H1 (cell line): ENCODE results near the gene NUP210L. TPM values are rescaled to one million over a fixed set of nuclear protein-coding genes. Genes with fewer than 3 reads are reported as not detected.
A peak's percentile ranks its signal among the peaks of the same experiment; 100 is the strongest.

Experiments
- ASH2L ChIP-seq: fragments of 200-600, 300-600 bp; sonication (generic); IDR thresholded peaks from one replicate; pipeline ENCODE4 v1.7.1; 2017; ENCODE audit warnings: low read length
- CBX8 ChIP-seq: fragments of 300-800, 300-1000 bp; sonication (generic); IDR thresholded peaks from 2 replicates; pipeline ENCODE4 v1.7.1; 2016; ENCODE audit warnings: low read depth, low read length, borderline replicate concordance
- CHD1 ChIP-seq: IDR thresholded peaks from 2 replicates; pipeline ENCODE4 v1.6.1; 2012; ENCODE audit warnings: low read depth, low read length, improper control_type of control experiment
- CREB1 ChIP-seq: IDR thresholded peaks from 2 replicates; pipeline ENCODE4 v1.6.1; 2012; ENCODE audit warnings: inconsistent platforms
- EP300 ChIP-seq, 2 experiments: IDR thresholded peaks; 1 replicate in 1 of 2; 2 replicates in 1 of 2; pipeline ENCODE4 v1.6.1; 2011 to 2012; ENCODE audit warnings: low read depth in 2 of 2, low read length in 2 of 2, mild to moderate bottlenecking in 2 of 2, borderline replicate concordance in 1 of 2, inconsistent platforms in 1 of 2, moderate library complexity in 1 of 2
- HDAC2 ChIP-seq, 2 experiments: fragments of 300-600 bp in 1 of 2; sonication (generic) in 1 of 2; IDR thresholded peaks; 2 replicates each; pipeline ENCODE4 v1.6.1; 2011 to 2012; ENCODE audit warnings: low read depth in 2 of 2, low read length in 2 of 2, mild to moderate bottlenecking in 2 of 2, moderate library complexity in 2 of 2, borderline replicate concordance in 1 of 2, inconsistent platforms in 1 of 2
- KDM1A ChIP-seq: fragments of 200-600, 300-600 bp; sonication (generic); IDR thresholded peaks from 2 replicates; pipeline ENCODE4 v1.7.1; 2016; ENCODE audit warnings: mild to moderate bottlenecking, low read length, borderline replicate concordance
- KDM4A ChIP-seq: IDR thresholded peaks from one replicate; pipeline ENCODE4 v1.7.1; 2012; ENCODE audit warnings: low read depth, mild to moderate bottlenecking, moderate library complexity, low read length, inconsistent platforms; ENCODE audit not compliant: severe bottlenecking
- KDM5A ChIP-seq: fragments of 200-600 bp; IDR thresholded peaks from 2 replicates; pipeline ENCODE4 v1.7.1; 2012; ENCODE audit warnings: mild to moderate bottlenecking, low read length, inconsistent platforms, mixed read lengths
- NANOG ChIP-seq: IDR thresholded peaks from 2 replicates; pipeline ENCODE4 v1.6.1; 2011; ENCODE audit warnings: low read length, low read depth, mild to moderate bottlenecking, inconsistent platforms; ENCODE audit not compliant: insufficient read depth, poor library complexity, severe bottlenecking
- NRF1 ChIP-seq: IDR thresholded peaks from 2 replicates; pipeline ENCODE4 v1.6.1; 2011; ENCODE audit warnings: mild to moderate bottlenecking, low read depth, low read length, improper control_type of control experiment
- PHF8 ChIP-seq: fragments of 200-600 bp; sonication (generic); conservative IDR thresholded peaks from 2 replicates; pipeline ENCODE4 v1.7.1; 2012; ENCODE audit warnings: low read depth, mild to moderate bottlenecking, inconsistent platforms, low read length, moderate library complexity
- POLR2A ChIP-seq, 2 experiments: IDR thresholded peaks; 1 replicate in 1 of 2; 2 replicates in 1 of 2; pipeline ENCODE4 v1.6.1; 2011; ENCODE audit warnings: low read depth in 2 of 2, low read length in 2 of 2, mild to moderate bottlenecking in 2 of 2; ENCODE audit errors: control extremely low read depth in 1 of 2
- RBBP5 ChIP-seq: IDR thresholded peaks from 2 replicates; pipeline ENCODE4 v1.7.1; 2012; ENCODE audit warnings: low read depth, mild to moderate bottlenecking, inconsistent platforms, low read length, moderate library complexity, borderline replicate concordance
- SIN3A ChIP-seq, 2 experiments: IDR thresholded peaks in 1 of 2; conservative IDR thresholded peaks in 1 of 2; 2 replicates each; pipeline ENCODE4 v1.6.1; 2011 to 2012; ENCODE audit warnings: low read length in 2 of 2, improper control_type of control experiment in 1 of 2, low read depth in 1 of 2, mild to moderate bottlenecking in 1 of 2
- SIRT6 ChIP-seq: IDR thresholded peaks from one replicate; pipeline ENCODE4 v1.7.1; 2012; ENCODE audit warnings: low read length, inconsistent platforms
- SP1 ChIP-seq: IDR thresholded peaks from 2 replicates; pipeline ENCODE4 v1.6.1; 2011; ENCODE audit warnings: low read depth, low read length
- SP4 ChIP-seq: IDR thresholded peaks from 2 replicates; pipeline ENCODE4 v1.6.1; 2012; ENCODE audit warnings: low read length, inconsistent platforms
- TAF7 ChIP-seq: optimal IDR thresholded peaks from 2 replicates; pipeline ENCODE3; 2011; ENCODE audit warnings: low read depth, mild to moderate bottlenecking, inconsistent platforms, low read length, moderate library complexity, borderline replicate concordance
- TEAD4 ChIP-seq: IDR thresholded peaks from 2 replicates; pipeline ENCODE4 v1.6.1; 2012; ENCODE audit warnings: low read depth, low read length, inconsistent platforms, mixed read lengths
- ZNF274 ChIP-seq: IDR thresholded peaks from 2 replicates; pipeline ENCODE4 v1.7.0; 2012; ENCODE audit warnings: low read length, borderline replicate concordance; ENCODE audit errors: extremely low read depth
- polyA plus RNA-seq, 7 experiments: library from polyadenylated mRNA; depleted of rRNA in 3 of 7; stranded (reverse) in 5 of 7; unstranded in 2 of 7; fragments of >200 nt in 5 of 7; fragments of 200-250 nt in 2 of 7; gene quantifications; 1 replicate in 5 of 7; 2 replicates in 1 of 7; 4 replicates in 1 of 7; pipeline versions ENCODE4 v1.2.1 to v1.2.3, GENCODE V29; 2011 to 2013; ENCODE audit warnings: missing spikeins in 2 of 7, mixed read lengths in 2 of 7
- total RNA-seq: library from RNA; stranded (reverse); fragmentation: NEBNext Ultra II Directional; extraction: Animal tissue kit (Norgen Biotek cat#: 25700); gene quantifications from 2 replicates; pipeline ENCODE4 v1.2.1, GENCODE V29; 2021
- TF ChIP-seq, protein P1 (sequence below): IDR thresholded peaks from 2 replicates; pipeline ENCODE4 v1.6.1; 2012; ENCODE audit warnings: inconsistent platforms
- TF ChIP-seq, protein P2 (sequence below): IDR thresholded peaks from 2 replicates; pipeline ENCODE4 v1.6.1; 2012; ENCODE audit warnings: inconsistent platforms

The NUP210L gene
- total and polyA plus RNA-seq, 2 of the 8 experiments (the other 6 are each of a cell fraction or from before 2014, with no cell fraction given): not detected

DNA sequence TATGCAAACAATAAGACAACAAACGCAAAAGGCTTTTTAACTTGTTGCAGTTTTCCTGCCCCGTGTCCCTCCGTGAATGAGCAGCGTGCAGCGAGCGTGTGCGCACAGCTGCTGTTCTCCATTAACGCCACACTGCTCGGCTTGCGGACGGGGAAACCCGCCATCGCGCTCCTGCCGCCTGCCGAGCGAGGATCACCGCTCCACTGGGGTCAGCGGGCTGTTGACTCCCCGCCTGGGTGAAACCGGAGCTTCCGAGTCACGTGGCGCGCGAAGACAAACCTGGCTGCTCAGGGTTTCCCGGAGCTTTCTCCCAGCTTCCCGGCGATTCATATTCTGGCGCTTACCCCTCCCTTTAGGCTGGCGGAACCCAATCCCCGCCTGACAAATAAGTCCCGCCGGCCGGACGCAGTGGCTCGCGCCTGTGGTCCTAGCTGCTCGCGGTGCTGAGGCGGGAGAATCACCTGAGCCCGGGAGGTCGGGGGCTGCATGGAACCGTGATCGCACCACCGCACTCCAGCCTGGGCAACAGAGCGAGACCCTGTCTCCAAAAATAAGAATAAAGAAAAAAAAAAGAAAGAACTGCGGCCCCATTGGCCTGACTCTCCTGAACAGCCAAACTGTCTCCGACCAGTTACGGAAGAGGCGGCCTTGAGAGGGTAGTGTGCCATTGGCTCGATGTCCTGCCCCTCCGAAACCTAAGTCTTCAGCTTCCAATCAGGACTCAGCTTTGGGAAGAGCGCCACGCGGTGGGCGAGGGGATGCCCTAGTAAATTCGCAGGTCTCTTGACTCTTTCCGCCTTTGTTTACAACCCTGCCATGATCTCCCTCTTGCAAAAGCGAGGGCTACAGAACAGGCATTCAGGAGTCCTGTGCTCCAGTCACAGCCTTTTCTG, 187.5 kb downstream of the NUP210L start, which contains the start of gene CREB3L4 (continued):
- TF ChIP-seq EP300 (IDR thresholded peaks at IDR 0.05; ENCODE audit: borderline replicate concordance in 1 of 2, low read depth in 2 of 2, low read length in 2 of 2): no peak
- no peak for TF ChIP-seq SIRT6
- TF ChIP-seq CREB1: peak; percentile 46; the same call in 1 of the 2 replicates
- TF ChIP-seq PHF8: peak; percentile 76
- TF ChIP-seq KDM5A: no peak; the same call in 1 of the 2 replicates
- peak; percentile 51 to 69; a peak in 3 of 4 replicates for TF ChIP-seq SIN3A (conservative IDR thresholded peaks at IDR 0.05 in 1 of 2, IDR thresholded peaks at IDR 0.05 in 1 of 2; ENCODE audit: low read depth in 1 of 2, low read length in 2 of 2)
- peak; percentile 90 for TF ChIP-seq ASH2L
- TF ChIP-seq CBX8: no peak
- peak; percentile 91 for TF ChIP-seq KDM1A
- TF ChIP-seq ZNF274: no peak
- peak; percentile 76 for TF ChIP-seq TAF7
- TF ChIP-seq TEAD4: no peak
- TF ChIP-seq CHD1: no peak
- TF ChIP-seq SP4: peak; percentile 74; the same call in 1 of the 2 replicates
- no peak for TF ChIP-seq NRF1
- TF ChIP-seq RBBP5: peak; percentile 74
- TF ChIP-seq HDAC2 (IDR thresholded peaks at IDR 0.05; ENCODE audit: borderline replicate concordance in 1 of 2, low read depth in 2 of 2, low read length in 2 of 2): peak in 1 of 2 experiments; percentile 90; a peak in 1 of 4 replicates
- no peak for TF ChIP-seq NANOG
- TF ChIP-seq, protein P1, sequence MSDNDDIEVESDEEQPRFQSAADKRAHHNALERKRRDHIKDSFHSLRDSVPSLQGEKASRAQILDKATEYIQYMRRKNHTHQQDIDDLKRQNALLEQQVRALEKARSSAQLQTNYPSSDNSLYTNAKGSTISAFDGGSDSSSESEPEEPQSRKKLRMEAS: peak; percentile 93
- peak; percentile 98 for TF ChIP-seq SP1
- TF ChIP-seq KDM4A: peak; percentile 74
- TF ChIP-seq, protein P2, sequence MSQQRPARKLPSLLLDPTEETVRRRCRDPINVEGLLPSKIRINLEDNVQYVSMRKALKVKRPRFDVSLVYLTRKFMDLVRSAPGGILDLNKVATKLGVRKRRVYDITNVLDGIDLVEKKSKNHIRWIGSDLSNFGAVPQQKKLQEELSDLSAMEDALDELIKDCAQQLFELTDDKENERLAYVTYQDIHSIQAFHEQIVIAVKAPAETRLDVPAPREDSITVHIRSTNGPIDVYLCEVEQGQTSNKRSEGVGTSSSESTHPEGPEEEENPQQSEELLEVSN: peak; percentile 83
- peak; percentile 78 to 82 for TF ChIP-seq POLR2A (IDR thresholded peaks at IDR 0.05; ENCODE audit: control extremely low read depth in 1 of 2, low read depth in 2 of 2, low read length in 2 of 2)
